NCI-H2081 treated with DMSO at 0.1 percent for 48 hours (cell line): ENCODE results near the gene CCDC88C.
"Not testable (repeated sequence)": the region's sequence is repeated elsewhere in the genome, so short reads cannot be mapped to it uniquely, and the experiment has no call there.

ENCODE experiments used
- DNase-seq: peaks from one replicate; lab custom pipeline; 2025; lab: John Stamatoyannopoulos, UW

Gene CCDC88C

GRCh38 chr14:91418387-91419043, 895 bp upstream of the CCDC88C start:
- DNase-seq, result no peak

- no peak for DNase-seq
Measured at GRCh38 chr14:91417983-91418386, 365 bp upstream of the CCDC88C start.

- DNase-seq, result no peak
Measured at GRCh38 chr14:91416744-91417119, 888 bp downstream of the CCDC88C start.

GRCh38 chr14:91415794-91416743, 1.6 kb downstream of the CCDC88C start:
- no peak for DNase-seq

GRCh38 chr14:91414475-91414833, 3.2 kb downstream of the CCDC88C start:
- DNase-seq, result no peak

GRCh38 chr14:91413547-91414474, 3.8 kb downstream of the CCDC88C start:
- peak; percentile 65 for DNase-seq

- no peak for DNase-seq
Measured at GRCh38 chr14:91412939-91413338, 4.7 kb downstream of the CCDC88C start.

GRCh38 chr14:91410771-91411536, 6.7 kb downstream of the CCDC88C start:
- DNase-seq, result no peak

GRCh38 chr14:91409928-91410718, 7.5 kb downstream of the CCDC88C start:
- no peak for DNase-seq

- not testable (repeated sequence) for DNase-seq
Measured at GRCh38 chr14:91409240-91409639, 8.4 kb downstream of the CCDC88C start.

- DNase-seq, result no peak
Measured at GRCh38 chr14:91406982-91407381, 10.6 kb downstream of the CCDC88C start.

GRCh38 chr14:91406451-91406850, 11.2 kb downstream of the CCDC88C start:
- DNase-seq, result no peak

- DNase-seq, result no peak
Measured at GRCh38 chr14:91405724-91406435, 11.7 kb downstream of the CCDC88C start.

GRCh38 chr14:91405241-91405721, 12.3 kb downstream of the CCDC88C start:
- no peak for DNase-seq

GRCh38 chr14:91402771-91403600, 14.6 kb downstream of the CCDC88C start:
- DNase-seq, result no peak

GRCh38 chr14:91402348-91402747, 15.3 kb downstream of the CCDC88C start:
- DNase-seq, result no peak

GRCh38 chr14:91401751-91402150, 15.9 kb downstream of the CCDC88C start:
- DNase-seq, result no peak

- no peak for DNase-seq
Measured at GRCh38 chr14:91400696-91401095, 16.9 kb downstream of the CCDC88C start.
